HG03066 (cell line): ENCODE data around the gene ZNF717.
"Not testable (repeated sequence)": the region's sequence is repeated elsewhere in the genome, so short reads cannot be mapped to it uniquely, and the experiment has no call there.

Source experiments
- ATAC-seq: cut with Tn5 transposase; IDR thresholded peaks from one replicate; pipeline ENCODE4 v1.9.1; 2021; ENCODE audit warnings: low read depth; ENCODE audit not compliant: unreplicated experiment

Gene ZNF717

DNA sequence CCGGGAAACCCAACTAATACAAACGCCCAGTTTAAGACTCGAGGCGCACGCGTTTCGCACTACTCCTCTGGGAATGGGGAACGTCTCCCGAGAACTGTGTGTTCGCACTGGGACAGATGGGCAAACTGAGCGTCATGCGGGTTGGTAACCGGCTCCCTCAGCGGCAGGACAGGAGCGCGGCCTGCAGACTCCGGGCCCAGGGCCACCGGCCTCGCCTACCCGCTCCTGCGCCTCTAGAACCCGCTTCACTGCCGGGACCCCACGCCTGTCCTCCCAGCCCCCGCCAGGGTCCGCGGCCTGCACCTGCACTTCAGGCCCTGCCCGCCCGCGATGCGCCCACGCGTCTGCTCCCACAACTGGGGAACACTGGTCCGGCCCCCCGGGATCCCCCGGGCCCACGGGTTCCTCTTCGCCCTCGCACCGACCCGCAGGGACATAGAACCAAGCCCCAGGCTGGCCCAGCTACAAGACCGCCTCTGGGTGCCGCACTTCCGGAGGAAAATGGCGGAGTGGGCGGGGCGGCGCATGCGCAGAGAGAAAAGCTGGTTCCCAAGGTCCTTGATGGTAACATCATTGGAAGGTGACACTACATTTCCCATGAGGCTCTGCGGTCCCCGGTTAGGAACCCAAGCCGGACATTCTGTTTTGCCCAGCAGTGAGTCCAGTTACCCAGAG is at the start of gene ZNF717:
Gene ZNF717 (minus strand): TSS at position 469 of the 675 bp plus-strand sequence. CDS start 2,187 bp downstream, outside the sequence.
- ATAC-seq, result not testable (repeated sequence)

DNA sequence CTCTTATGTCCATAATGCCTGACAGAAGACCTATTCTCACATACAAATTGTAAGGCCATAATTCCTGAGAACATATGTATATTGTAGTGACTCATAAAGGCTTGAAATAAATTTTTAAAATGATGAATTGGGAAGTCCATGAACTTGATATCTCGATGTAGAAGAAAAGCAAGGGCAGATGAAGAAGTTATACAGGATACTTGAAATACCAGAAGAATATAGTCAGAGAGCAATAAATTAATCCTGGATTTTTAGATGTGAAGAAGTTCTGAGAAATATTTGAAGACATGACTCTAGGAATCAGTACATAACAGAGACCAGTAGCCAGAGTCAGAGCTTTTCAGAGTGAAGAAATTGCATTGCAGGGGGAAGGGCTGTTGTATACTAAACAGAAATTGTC is 45.7 kb upstream of the ZNF717 start:
- not testable (repeated sequence) for ATAC-seq

DNA sequence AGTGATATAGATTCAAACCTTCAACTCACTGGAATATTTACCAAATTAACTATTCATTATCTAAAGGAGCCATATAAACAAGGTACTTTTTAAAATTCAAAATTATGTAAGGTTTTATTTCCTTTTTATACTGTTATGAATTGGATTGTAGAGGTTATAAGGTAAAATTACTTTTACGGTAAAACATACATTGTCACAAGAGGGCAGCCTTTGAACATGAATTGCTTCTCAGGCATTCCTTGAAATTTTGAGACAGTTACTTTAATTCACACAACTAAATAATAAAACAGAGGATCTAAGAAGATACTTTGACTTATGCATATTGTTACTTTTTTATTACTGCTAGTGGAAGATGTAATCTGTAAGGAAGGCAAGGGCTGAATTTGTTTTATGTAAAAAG is 32.7 kb upstream of the ZNF717 start:
- ATAC-seq, result not testable (repeated sequence)

DNA sequence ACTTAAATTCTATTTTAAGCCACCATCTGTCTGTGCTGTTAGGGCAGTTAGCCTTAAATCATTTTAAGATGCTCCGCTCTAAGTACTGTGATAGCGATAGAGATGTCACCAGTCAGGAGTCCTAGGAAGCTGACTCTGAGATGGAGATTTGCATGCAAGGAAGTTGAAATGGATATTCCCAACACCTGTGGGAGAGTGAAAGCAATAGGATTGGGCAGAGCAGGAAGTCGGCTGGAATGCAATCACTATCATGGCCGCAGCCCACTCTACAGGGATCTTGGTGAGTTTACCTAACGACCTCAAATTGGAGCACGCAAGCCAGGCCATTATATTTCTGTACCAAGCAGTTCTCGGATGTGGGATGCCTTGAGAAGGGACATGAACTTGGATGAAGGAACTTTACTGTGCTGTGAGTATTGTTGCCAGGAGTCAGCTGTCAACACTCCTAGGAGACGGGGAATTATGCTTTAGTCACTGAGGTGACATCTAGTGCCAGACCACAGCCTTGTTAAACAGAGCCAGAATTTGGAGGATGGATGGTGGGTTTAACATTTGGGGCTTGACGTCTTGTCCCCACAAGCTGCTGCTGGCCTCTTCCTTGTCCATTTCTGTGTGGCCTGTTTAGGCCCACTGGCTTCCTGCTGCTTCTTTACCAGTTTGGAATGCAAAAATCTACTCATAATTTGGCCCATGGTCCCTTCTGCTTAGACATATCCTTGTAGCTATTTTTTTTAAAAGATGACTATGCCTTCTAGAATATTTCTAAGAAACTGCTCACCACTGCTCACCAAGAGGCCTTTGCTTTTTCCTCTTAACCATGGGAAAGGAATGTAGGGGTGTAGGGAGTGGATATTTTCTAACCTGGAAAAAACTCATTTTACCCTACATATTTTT is 31.2 kb upstream of the ZNF717 start:
- not testable (repeated sequence) for ATAC-seq

DNA sequence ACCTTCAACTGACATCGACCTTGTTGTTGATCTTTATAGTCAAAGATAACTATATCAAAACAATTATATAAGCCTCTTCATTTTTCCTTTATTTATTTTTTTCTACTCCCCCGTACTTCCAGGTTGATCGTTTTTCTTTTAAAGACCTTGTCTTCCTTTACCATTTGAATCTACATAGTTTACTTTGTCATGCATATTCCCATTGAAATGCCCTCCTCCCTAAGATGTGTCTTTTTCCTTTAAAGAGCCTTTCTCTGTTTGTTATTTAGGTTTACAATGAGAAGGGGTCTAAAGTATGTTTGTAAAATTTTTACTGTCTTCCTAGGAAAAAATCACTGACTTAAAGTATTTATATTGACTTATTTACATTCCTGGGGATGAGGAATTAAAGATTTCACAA is 29.4 kb upstream of the ZNF717 start:
- no peak for ATAC-seq

DNA sequence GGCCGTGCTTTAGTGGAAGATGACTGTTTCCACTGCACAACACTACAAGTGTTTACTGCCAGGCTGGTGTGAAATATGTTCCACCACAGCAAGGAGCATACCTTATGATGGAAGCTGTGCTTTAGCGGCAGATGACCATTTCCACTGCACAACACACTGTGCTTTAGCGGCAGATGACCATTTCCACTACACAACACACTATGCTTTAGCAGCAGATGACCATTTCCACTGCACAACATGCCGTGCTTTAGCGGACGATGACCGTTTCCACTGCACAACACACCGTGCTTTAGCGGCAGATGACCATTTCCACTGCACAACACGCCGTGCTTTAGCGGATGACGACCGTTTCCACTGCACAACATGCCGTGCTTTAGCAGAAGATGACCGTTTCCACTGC is 2.8 kb downstream of the ZNF717 start:
- ATAC-seq, result no peak

DNA sequence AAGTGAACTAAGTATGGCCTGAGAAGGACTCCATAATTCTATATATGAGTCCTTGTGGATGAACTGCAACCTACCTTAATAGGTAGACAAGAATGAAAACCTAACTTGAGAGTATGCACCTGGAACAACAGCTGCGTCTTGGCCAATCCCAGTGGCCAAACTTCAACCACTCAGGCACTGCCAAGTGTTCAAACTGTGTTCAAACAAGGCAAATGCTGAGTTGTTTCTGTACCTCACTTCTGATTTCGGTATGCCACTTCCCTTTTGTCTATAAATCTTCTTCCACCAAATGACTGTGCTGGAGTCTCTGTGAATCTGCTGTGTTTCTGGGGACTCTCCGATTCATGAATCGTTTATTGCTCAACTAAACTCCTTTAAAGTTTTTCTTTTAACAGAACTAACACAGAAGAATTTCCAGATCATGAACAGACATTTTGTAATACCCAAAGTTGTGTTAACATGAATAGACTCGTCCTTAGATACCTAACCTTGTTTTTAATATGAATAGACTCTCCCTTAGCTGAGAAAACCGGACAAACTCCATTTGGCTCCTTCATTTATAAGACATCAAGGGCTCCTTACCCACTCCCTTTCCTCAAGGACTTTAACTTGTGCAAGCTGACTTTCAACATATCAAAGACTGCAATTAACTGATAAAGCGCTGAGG is 4.1 kb downstream of the ZNF717 start:
- no peak for ATAC-seq

DNA sequence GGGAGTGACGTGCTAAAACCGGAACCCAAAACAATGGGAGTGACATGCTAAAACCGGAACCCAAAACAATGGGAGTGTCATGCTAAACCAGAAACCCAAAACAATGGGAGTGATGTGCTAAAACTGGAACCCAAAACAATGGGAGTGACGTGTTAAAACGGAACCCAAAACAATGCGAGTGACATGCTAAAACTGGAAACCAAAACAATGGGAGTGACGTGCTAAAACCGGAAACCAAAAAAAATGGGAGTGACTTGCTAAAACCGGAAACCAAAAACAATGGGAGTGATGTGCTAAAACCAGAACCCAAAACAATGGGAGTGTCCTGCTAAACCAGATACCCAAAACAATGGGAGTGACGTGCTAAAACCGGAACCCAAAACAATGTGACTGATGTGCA is 7.6 kb downstream of the ZNF717 start:
- not testable (repeated sequence) for ATAC-seq

DNA sequence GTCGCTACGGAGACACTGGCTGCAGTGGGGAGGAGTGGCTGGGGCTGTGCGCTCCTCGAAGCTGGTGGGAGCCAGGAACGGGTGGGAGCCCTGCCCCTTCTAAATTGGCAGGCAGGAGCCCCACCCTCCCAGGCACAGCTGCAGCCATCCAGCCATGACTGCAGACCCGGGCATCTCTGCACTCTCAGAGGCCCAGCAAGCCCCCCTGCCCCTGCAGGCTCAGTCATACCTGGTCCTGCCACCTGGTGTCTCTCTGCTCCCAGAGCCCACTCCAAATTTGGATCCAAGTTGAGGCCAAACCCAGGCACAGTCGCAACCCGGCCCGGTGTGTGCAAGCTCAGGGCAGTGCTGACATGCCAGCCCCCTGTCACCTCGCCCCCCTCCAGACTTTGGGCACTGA is 13.7 kb downstream of the ZNF717 start:
- ATAC-seq, result not testable (repeated sequence)

DNA sequence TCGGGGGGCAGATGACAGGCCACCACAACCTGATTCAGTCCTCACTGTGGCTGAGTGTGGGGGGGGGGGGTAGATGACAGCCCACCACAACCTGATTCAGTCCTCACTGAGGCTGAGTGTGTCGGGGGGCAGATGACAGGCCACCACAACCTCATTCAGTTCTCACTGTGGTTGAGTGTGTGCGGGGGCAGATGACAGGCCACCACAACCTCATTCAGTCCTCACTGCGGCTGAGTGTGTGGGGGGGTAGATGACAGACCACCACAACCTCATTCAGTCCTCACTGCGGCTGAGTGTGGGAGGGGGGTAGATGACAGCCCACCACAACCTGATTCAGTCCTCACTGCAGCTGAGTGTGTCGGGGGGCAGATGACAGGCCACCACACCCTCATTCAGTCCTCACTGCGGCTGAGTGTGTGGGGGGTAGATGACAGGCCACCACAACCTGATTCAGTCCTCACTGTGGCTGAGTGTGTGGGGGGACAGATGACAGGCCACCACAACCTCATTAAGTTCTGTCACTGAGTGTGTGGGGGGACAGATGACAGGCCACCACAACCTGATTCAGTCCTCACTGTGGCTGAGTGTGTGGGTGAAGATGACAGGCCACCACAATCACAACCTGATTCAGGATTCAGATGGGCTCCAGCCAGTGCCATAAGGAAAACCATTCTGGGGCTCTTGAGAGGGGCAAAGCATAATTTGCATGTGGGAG is 16.9 kb downstream of the ZNF717 start:
- no peak for ATAC-seq

DNA sequence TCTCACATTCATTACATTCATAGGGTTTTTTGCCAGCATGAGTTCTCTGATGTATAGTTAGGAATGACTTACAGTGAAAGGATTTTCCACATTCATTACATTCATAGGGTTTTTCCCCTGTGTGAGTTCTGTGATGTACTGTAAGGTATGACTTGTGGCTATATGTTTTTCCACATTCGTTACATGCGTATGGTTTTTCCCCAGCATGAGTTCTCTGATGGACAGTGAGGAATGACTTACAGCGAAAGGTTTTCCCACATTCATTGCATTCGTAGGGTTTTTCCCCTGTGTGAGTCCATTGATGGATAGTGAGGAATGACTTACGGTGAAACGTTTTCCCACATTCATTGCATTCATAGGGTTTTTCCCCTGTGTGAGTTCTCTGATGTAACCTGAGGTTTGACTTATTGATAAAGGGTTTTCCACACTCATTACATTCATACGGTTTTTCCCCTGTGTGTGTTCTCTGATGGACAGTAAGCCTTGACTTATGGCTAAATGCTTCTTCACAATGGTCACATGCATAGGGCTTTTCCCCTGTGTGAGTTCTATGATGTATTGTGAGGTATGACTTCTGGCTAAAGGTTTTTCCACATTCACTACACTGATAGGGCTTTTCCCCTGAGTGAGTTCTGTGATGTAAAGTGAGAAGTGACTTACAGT is 47.4 kb downstream of the ZNF717 start:
- no peak for ATAC-seq

DNA sequence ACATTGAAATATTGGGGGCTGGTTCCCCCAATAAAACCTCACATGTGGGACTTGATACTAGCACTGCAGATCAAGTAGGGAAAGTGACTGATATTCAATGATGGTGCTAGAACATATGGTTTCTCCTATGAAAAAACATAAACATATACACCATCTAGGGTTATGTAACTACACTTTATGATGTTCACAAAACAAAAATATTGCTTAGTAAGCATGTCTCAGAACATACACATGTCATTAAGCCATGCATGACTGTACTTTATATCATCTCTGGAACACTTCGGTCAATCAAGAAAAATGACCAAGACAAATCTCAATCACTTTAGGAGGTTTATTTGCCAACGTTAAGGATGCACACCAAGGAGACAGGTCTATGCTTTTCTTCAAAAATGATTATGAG is 57.4 kb downstream of the ZNF717 start:
- ATAC-seq, result no peak

DNA sequence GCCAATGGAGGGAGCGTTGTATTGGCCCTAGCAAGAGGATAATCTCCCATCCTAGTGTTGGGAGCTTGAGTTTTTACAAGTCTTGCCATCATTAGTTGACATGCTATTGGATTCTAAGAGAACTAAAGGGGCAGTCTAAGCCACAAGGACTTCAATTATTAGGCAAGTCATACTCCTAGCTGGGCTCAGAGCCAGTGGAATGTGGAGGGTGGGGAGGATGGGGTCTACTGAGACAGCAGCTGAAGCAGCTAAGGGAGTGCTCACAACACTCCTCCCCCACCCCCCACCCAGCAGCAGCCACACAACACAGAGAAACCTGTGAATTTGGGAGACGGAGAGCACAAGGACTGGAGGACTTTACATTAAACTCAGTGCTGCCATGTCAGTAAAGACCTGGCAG is 93.3 kb downstream of the ZNF717 start:
- no peak for ATAC-seq

DNA sequence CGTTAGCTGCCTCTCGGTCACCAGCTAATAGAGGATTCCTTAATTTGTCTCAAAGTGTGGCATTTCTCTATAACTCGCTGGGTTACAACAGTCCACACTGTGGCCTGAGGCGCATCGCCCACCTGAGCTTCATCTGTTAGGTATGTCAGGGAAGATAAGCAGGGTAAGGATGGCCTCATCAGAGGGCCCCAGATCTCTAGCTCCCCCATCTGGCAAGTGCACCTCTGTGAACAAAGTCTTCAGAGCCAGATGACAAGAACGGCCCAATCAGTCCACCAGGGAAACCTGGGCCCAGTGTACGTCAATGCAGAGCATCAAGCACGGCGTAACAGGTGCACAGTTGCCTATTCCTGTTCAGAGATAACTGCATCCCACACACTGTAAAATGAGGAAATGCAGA is 98.0 kb downstream of the ZNF717 start:
- ATAC-seq, result no peak
